Aorta (tissue), 5 donors: ENCODE data around the gene MED31. TPM values are rescaled to one million over a fixed set of nuclear protein-coding genes. Genes with fewer than 3 reads are reported as not detected.
A peak's percentile ranks its signal among the peaks of the same experiment; 100 is the strongest.
"Not testable (repeated sequence)": the region's sequence is repeated elsewhere in the genome, so short reads cannot be mapped to it uniquely, and the experiment has no call there.

Experiments used
- ATAC-seq: fragments of 200-7000 bp; cut with Tn5 transposase; one replicate; pipeline ENCODE4 v1.9.1; 2022; ENCODE audit warnings: moderate library complexity; ENCODE audit not compliant: low FRiP score
- DNase-seq, 2 donors: peaks; one replicate each; pipeline ENCODE4 v3.0.0-alpha.2; 2020
- H3K27ac ChIP-seq, 2 donors: one replicate each; pipeline ENCODE4 v1.5.1; 2013; ENCODE audit warnings: low read length in 2 of 2, mild to moderate bottlenecking in 2 of 2, moderate library complexity in 2 of 2, control low read depth in 1 of 2, inconsistent platforms in 1 of 2, low read depth in 1 of 2
- H3K27me3 ChIP-seq, 2 donors: one replicate each; pipeline ENCODE4 v1.6.1; 2013; ENCODE audit warnings: control low read depth in 1 of 2, low read length in 1 of 2, mild to moderate bottlenecking in 1 of 2, moderate library complexity in 1 of 2; ENCODE audit not compliant: insufficient read depth in 2 of 2, control insufficient read depth in 1 of 2
- H3K36me3 ChIP-seq, 2 donors: one replicate each; pipeline ENCODE4 v1.6.1; 2013; ENCODE audit warnings: control low read depth in 1 of 2, low read length in 1 of 2, mild to moderate bottlenecking in 1 of 2; ENCODE audit not compliant: insufficient read depth in 2 of 2, control insufficient read depth in 1 of 2
- H3K4me1 ChIP-seq, 2 donors: one replicate each; pipeline ENCODE4 v1.6.1; 2013; ENCODE audit warnings: low read length in 2 of 2, control low read depth in 1 of 2, mild to moderate bottlenecking in 1 of 2, moderate library complexity in 1 of 2; ENCODE audit not compliant: insufficient read depth in 2 of 2, control insufficient read depth in 1 of 2
- H3K4me3 ChIP-seq, 2 donors: one replicate each; pipeline ENCODE4 v1.5.1; 2013; ENCODE audit warnings: low read length in 2 of 2, control low read depth in 1 of 2, mild to moderate bottlenecking in 1 of 2
- H3K9me3 ChIP-seq: one replicate; pipeline ENCODE4 v1.6.1; 2013; ENCODE audit warnings: mild to moderate bottlenecking, low read length; ENCODE audit not compliant: control insufficient read depth
- WGBS, 2 donors: extraction: QIAGEN DNeasy Blood & Tissue Kit; methylation state at CpG; one replicate each; pipeline ENCODE4 v1.1.7; 2013; 5-methylcytosine and 5-hydroxymethylcytosine counted together
- intact Hi-C, 2 donors: fragments of 100-400 bp; cut with DNase I; formaldehyde crosslinking; loops; one replicate each; pipeline versions ENCODE4 v1.14.2 to v1.15.0; 2022
- polyA plus RNA-seq, 2 donors: library from polyadenylated mRNA; stranded (reverse); fragments of 200-250 nt; gene quantifications; one replicate each; pipeline ENCODE4 v1.2.3, GENCODE V29; 2013
- total RNA-seq, 2 donors: library from RNA; stranded (reverse); fragmentation: NEBNext Ultra II Directional; extraction: Animal tissue kit (Norgen Biotek cat#: 25700); gene quantifications; one replicate each; pipeline ENCODE4 v1.2.1, GENCODE V29; 2021
- donor health status: healthy with polysubstance abuse.
- donor health status: Bipolar disorder and iron deficiency.
- donor health status: DM: no; HTN: no; CAD: no.
- donor health status: DM: no; HTN: no; CAD: no.
- donor health status: DM: yes; HTN: yes; CAD: no.

The MED31 gene
- total and polyA plus RNA-seq, 4 donors: 8.4 to 15.2 (median 12.0) TPM

- DNase-seq, H3K4me1 ChIP-seq, H3K27me3 ChIP-seq, H3K36me3 ChIP-seq, H3K4me3 ChIP-seq, H3K9me3 ChIP-seq, ATAC-seq, H3K27ac ChIP-seq: not testable (repeated sequence)
- intact Hi-C loops: loop anchor here (10.0 kb wide), 2 partner anchors 182 to 342 kb away; no protein-coding TSS in a partner anchor
- WGBS, 2 donors: 90 to 92% methylated on average over 14 of the region's 14 CpGs
These were observed 11.8 kb upstream of the MED31 start for GRCh38 chr17:6663200-6663599.

GRCh38 chr17:6661464-6661848, 10.1 kb upstream of the MED31 start:
- intact Hi-C loops: loop anchor here (10.0 kb wide), 2 partner anchors 183 to 343 kb away; no protein-coding TSS in a partner anchor
- no peaks in the 10 kb centered on the region for H3K4me1 ChIP-seq
- no peak for DNase-seq
- no peaks in the 10 kb centered on the region for H3K36me3 ChIP-seq
- ATAC-seq: no peak
- H3K27ac ChIP-seq: no peak overlapping the region
- no peaks in the 10 kb centered on the region for H3K27me3 ChIP-seq
- WGBS, 2 donors: 74 to 80% methylated on average over 2 of the region's 2 CpGs
- no peak overlapping the region for H3K4me3 ChIP-seq
- no peaks in the 10 kb centered on the region for H3K9me3 ChIP-seq

- H3K27me3 ChIP-seq: no peaks in the 10 kb centered on the region
- WGBS, 2 donors: 52 to 54% methylated on average over 11 of the region's 11 CpGs
- H3K4me1 ChIP-seq: no peaks in the 10 kb centered on the region
- intact Hi-C loops: loop anchor here (10.0 kb wide), 2 partner anchors 184 to 344 kb away; no protein-coding TSS in a partner anchor
- H3K4me3 ChIP-seq: no peak overlapping the region
- no peak overlapping the region for H3K27ac ChIP-seq
- no peaks in the 10 kb centered on the region for H3K36me3 ChIP-seq
- no peak for ATAC-seq
- no peaks in the 10 kb centered on the region for H3K9me3 ChIP-seq
- DNase-seq: no peak
These were observed 9.5 kb upstream of the MED31 start for GRCh38 chr17:6660805-6661463.

GRCh38 chr17:6660101-6660500, 8.7 kb upstream of the MED31 start:
- intact Hi-C loops: loop anchor here (10.0 kb wide), 2 partner anchors 185 to 345 kb away; no protein-coding TSS in a partner anchor
- Histone ChIP-seq H3K4me1 (no peaks in the 10 kb centered on the region), H3K27me3 (no peaks in the 10 kb centered on the region), H3K27ac (no peak overlapping the region), H3K4me3 (no peak overlapping the region), H3K36me3 (no peaks in the 10 kb centered on the region), H3K9me3 (no peaks in the 10 kb centered on the region)
- DNase-seq (no peak), ATAC-seq (no peak)
- WGBS, 2 donors: 76 to 80% methylated on average over 9 of the region's 9 CpGs

GRCh38 chr17:6658411-6658810, 7.0 kb upstream of the MED31 start:
- H3K4me3 ChIP-seq, H3K27me3 ChIP-seq, H3K27ac ChIP-seq, H3K9me3 ChIP-seq, H3K36me3 ChIP-seq, intact Hi-C loops, ATAC-seq, H3K4me1 ChIP-seq, DNase-seq: not testable (repeated sequence)
- 75 to 88% methylated on average over 2 to 4 of the region's 5 CpGs for WGBS, 2 donors

- H3K36me3 ChIP-seq: no peaks in the 10 kb centered on the region
- H3K27ac ChIP-seq: no peak overlapping the region
- H3K4me1 ChIP-seq: no peaks in the 10 kb centered on the region
- peaks cover 9% of the 10 kb centered on the region for H3K9me3 ChIP-seq
- intact Hi-C loops: no loop called here
- DNase-seq (no peak), ATAC-seq (no peak)
- H3K4me3 ChIP-seq: no peak overlapping the region
- WGBS, 2 donors: 82 to 83% methylated on average over 18 of the region's 18 CpGs
- H3K27me3 ChIP-seq: no peaks in the 10 kb centered on the region
These were observed 6.4 kb upstream of the MED31 start for GRCh38 chr17:6657633-6658287.

- H3K36me3 ChIP-seq, H3K4me1 ChIP-seq, H3K27ac ChIP-seq, H3K9me3 ChIP-seq, intact Hi-C loops, H3K27me3 ChIP-seq, H3K4me3 ChIP-seq, DNase-seq: not testable (repeated sequence)
- peak; percentile 6 for ATAC-seq
- WGBS, 2 donors: 6 to 7% methylated on average over 45 to 54 of the region's 55 CpGs
These were observed 5.6 kb upstream of the MED31 start for GRCh38 chr17:6656797-6657632.

GRCh38 chr17:6655732-6656361, 4.4 kb upstream of the MED31 start:
- ATAC-seq, H3K9me3 ChIP-seq, H3K36me3 ChIP-seq, H3K4me1 ChIP-seq, H3K27me3 ChIP-seq, DNase-seq, H3K27ac ChIP-seq, intact Hi-C loops, H3K4me3 ChIP-seq: not testable (repeated sequence)
- 2% methylated on average over 29 to 38 of the region's 41 CpGs for WGBS, 2 donors
